Right lobe of liver (tissue), 4 donors: ENCODE measurements around the gene ATP6V1D.

Experiments
- CTCF ChIP-seq, 4 donors: fragments of 200-600 bp in 3 of 4; fragments of 450-650 bp in 1 of 4; IDR thresholded peaks; one replicate each; pipeline versions ENCODE4 v1.5.1 to v1.8.0; 2016 to 2022; ENCODE audit warnings: antibody characterized with exemption in 4 of 4, mild to moderate bottlenecking in 2 of 4
- POLR2A ChIP-seq: fragments of 450-650 bp; IDR thresholded peaks from one replicate; pipeline ENCODE4 v1.6.1; 2017; ENCODE audit warnings: antibody characterized with exemption, mild to moderate bottlenecking
- donor health status: DM: no; HTN: no; CAD: no.
- donor health status: DM: no; HTN: no; CAD: no.
- donor health status: DM: no; HTN: yes; CAD: no.

- TF ChIP-seq CTCF (IDR thresholded peaks at IDR 0.05) (no peak), POLR2A (no peak)
These were observed 32.5 kb upstream of the ATP6V1D start for GRCh38 chr14:67392123-67392522.
